T-helper 2 cell (primary cell): ENCODE measurements around the gene LAMP2.

ENCODE experiments used
- DNase-seq, 5 experiments: peaks; one replicate each; pipeline versions ENCODE4 v3.0.0 to v3.0.0-alpha.2; 2012 to 2022

The LAMP2 gene

DNA sequence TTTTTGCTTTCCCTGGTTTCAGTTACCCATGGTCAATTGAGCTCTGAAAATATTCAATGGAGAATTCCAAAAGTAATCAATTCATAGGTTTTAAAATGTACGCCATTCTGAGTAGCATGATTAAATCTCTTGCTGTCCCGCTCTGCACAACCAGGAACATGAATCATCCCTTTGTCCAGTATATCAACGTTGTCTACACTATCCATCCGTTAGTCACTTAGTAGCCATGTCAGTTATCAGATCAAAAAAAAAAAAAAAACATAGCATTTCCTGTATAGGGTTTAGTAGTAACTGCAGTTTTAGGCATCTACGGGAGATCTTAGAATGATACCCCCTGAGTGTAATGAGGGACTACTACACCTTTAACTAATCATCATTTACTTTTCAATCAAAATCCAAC, 15.1 kb downstream of the LAMP2 start:
- peak in 1 of 5 experiments; percentile 30 for DNase-seq

DNA sequence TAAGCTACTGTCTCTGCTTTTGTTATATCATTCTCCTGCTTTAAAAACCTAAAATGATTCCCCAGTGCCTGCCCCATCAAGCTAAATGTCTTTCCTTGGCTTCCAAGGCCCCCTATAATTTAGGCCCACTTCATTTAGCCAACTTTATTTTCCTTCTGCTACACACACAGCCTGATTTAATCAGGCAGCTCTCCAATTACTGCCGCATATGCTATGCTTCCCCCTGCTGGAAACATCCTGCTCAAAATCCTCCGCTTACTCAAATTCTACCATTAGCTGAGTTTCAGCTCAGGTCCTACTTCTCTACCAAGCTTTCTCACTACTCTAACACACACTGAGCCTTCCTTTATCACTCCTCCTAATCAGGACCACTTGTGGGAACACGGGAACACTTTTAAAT, 17.0 kb downstream of the LAMP2 start:
- peak in 1 of 5 experiments; percentile 26 for DNase-seq

DNA sequence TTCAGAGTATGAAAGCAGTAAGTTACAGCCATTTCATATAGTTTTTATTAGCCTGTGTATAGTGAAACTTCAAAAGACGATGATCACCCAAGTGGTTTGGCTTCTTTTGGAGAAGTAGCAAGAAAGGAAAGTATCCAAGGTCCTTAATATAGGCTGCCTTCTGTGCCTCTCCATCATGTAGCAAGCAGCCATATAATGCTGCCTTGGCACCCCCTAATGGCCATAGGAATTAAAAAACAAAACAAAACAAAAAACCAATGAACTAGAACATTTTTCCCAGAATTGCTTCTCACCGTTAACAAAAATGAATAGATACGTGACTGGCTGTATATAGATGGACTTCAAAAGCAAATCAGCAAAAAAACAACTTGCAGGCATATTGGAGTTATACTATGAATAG, 18.9 kb downstream of the LAMP2 start:
- no peak for DNase-seq

DNA sequence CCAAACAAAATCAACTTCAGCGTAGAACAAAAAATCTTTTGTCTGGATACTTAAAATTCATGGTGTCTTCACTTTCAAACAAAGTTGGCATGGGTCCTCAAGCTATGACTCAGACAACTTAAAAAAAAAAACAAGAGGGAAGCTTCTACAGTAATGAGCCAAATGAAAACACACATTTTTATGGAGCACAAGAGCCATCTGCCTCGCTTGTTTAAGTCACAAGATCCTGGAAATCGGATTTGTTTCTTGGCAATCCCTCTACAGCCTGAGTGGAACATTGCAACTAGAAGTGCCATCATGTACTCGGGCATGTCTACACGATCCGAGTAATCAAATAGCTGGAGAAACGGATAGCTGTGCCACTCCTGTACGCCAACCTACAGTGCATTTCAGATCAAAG, 22.6 kb downstream of the LAMP2 start:
- DNase-seq = no peak

DNA sequence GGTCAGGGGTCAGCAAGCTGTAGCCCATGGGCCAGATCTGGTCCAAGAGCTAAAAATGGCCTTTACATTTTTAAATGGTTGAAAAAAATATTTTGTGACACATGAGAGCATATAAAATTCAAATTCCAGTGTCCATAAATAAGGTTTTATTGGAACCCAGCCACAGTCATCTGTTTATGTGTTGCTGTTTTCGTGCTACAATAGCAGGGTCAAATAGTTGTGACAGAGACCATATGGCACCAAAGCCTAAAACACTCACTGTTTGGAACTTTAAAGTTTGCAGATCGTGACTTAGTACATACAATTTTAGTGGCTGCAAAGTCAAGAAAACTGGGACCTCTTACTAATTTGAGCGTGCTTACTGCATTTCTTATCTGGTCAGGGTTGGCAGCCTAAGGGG, 29.2 kb downstream of the LAMP2 start:
- no peak for DNase-seq

DNA sequence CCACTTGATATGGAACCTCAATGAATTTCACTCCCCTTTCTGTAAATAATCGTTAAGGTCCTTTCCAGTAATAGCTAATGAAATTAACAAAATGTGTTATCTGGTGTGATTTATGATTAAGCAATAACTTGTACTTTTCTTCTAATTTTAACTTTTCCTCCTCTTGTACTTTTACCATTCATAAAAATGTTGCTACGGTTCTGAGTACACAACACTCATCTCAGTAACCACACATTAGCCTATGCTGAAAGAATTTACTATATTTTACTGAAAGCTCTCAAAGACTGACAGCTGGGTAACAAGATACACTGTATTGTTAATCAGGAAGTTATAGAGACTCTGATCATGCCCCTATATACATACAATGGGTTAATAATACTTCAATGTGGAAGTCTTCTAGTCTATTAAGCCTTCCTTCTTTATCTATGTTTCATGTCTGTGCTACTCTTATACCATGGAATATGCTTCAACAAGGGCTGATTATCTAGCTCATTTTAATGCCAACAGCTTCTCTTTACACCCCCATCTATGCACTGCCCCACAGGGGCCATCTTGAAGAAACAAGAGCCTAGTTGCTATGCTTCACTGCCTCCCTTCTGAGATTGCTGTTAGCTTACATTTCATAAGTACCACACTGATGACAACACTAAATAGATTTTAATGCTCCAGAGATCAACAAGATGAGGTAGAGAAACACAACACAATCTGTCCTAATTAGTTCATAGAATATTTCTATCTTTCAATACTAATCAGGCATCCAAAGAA, 39.1 kb downstream of the LAMP2 start:
- DNase-seq = peak in 1 of 5 experiments; percentile 25

DNA sequence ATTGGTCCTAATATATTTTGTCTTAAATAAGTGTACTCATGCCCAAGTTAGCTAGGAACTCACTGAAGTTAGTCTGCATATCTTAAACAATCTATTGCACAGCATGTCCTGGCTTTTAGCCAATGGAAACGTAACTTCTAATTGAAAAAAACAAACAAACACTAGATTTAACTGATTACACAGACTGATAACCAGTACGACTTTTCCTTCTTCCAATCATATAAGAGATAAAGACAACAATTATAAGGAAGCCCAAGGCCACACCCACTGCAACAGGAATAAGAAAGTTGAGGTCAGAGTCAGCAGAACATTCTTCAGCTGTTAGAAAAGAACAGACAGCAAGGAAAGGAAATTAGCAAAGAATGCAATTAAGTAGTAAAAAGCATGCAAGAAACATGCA, 40.8 kb downstream of the LAMP2 start:
- peak in 1 of 5 experiments; percentile 3 for DNase-seq

DNA sequence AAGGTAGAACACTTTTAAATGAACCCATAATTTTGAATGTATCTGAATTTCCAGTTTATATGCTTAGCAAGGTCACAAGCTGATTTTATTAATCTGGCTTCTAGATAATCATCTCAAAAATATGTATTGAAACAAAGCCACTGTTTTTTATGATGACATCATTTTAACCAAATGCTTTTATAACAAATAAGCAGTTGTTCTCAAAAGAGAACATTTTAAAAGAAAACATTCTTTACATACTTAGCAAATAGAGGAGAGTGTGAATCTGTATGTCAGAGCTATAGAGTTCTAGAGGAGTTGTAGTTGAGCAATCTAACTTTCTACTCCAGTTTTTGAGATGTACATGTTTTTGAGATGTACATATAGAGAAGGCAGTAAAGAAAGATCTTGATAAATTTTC, 42.5 kb downstream of the LAMP2 start:
- DNase-seq = no peak

DNA sequence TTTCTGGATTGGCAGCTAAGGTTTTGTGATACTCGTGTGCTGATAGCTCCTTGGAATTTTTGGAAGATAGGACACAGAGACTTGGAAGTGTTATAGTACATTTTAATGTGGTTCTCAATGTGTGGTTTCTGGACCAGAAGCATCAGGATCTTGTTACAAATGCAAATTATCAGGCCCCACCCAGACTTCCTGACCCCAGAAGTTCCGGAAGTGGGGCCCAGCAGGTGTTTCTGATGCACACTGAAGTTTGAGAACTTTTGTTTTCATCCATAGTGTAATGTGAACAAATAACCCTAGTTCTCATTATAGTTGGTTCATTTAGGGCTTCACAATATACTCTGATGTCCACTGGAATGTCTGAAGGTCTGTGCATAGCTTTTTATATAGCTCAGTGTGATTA, 49.6 kb downstream of the LAMP2 start:
- DNase-seq = peak in 1 of 5 experiments; percentile 41

DNA sequence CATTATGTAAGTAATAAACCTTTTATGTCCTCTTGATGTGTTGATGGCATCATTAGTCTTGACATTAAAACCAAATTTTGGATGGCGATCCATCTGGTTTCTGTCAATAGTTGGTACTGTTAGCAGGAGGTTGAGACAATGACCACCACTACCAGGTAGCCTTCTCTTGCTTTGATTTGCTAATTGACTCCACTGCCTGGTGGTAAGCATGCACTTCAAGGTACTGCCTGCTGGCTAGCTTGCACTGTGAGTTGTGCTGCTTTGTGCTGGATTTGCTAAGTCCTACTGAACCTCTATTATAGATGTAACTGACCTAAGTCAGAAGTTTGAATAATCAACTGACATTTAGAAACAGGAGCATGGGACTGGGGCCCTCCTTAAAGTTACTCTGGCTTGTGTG, 60.9 kb downstream of the LAMP2 start:
- DNase-seq = no peak

DNA sequence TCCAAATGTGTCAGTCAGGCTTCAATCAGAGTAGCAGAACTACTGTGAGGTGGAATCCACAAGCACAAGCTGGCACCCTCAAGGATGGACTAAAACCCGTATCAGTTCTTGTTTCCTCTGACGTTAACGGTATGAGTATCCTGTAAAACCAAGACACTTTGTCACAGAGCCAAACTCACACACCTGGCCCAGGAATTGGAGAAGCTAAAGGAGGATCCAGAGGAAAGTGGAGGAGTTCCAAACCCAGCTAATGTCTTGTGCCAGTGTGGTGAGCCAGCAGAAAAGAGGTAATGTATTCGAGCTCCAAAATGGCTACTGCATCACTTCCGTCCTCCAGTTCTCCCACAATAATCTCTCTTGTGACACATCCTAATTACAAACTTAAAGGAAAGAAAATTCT, 62.5 kb downstream of the LAMP2 start:
- DNase-seq = no peak

DNA sequence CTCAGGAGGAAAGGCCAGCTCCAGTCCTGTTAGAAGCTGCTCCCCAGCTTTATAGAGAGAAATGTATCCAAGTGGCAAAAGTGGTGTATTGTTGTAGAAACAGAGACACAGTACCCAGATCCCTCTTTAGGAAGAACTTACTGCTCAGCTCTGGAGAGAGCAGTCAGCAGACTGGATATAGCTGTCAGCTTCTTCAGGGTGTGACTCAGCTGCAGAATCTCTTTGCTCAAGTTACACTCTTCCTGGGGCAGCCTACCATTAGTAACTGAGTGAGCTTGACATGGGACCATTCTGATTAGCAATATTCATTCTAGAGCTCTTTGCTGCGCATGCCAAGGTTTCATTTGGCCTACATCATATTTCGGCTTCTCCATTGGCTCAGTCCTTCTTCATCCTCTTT, 66.7 kb downstream of the LAMP2 start:
- DNase-seq = no peak

DNA sequence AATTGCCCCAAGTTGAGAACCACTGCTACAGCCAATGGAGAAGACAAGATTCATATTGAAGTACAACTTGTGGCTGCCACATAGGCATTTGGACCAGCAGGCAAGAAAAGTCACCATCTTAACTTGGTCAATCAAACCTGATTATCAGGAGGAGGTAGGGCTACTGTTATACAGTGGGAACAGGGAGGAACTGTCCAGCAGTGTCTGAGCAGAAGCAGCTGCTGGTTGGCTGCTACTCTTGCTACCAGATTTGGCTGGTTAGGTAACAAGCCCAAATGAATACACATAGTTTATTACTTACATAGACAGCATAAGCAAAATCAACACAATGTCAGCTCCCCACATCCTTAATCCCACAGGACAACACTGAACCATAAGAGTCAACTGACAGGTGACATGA, 67.8 kb downstream of the LAMP2 start:
- DNase-seq = no peak

DNA sequence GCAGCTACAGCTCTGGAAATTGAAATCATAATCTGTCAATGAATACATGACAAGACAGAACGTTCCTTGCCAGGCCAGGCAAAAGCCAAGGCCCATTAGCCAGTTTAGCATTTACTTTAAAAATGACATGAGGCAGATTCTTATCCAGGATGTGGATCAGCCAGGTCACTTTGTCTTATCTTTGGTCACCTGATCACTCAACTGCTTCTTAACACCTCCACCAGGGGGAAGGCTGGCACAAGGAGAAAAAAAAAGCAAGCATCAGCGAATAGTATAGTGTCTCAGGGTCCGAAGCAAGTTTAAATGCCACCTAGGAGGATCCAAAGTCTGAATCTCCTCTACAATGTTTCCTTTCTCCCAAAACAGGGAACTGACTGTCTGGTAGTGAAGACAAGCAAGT, 88.4 kb downstream of the LAMP2 start:
- DNase-seq = peak in 2 of 5 experiments; percentile 15 to 56

DNA sequence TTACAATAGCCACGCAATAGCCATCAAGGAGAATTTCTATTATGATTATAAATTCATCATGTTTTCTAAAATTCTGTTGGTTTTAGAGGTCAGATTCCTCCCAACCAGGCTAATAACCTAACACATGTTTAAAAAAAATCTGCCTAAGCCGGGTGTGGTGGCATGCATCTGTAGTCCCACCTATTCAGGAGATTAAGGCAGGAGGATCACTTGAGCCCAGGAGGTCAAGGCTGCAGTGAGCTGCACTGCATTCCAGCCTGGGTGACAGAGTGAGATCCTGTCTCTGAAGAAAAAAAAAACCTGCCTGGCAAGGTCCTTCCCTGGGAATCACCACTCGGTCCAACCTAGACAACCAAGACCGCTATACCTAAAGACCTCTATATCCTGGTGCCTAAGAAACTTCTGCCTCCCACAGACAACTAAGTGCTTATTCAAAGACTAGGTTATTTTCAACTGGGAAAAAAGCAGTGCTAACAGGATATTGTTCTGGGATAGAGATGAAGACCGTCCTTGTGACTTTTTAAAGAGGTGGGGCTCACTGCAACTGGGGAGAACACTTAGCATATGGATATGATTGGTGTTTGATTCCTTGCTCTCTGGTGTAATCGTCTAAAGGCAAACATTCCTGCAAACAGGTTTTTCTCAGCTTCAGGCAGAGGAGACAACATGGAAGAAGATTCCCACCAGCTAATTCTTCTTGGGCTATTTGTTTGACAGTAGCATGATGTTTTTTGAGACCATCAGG, 89.0 kb downstream of the LAMP2 start:
- DNase-seq = no peak

DNA sequence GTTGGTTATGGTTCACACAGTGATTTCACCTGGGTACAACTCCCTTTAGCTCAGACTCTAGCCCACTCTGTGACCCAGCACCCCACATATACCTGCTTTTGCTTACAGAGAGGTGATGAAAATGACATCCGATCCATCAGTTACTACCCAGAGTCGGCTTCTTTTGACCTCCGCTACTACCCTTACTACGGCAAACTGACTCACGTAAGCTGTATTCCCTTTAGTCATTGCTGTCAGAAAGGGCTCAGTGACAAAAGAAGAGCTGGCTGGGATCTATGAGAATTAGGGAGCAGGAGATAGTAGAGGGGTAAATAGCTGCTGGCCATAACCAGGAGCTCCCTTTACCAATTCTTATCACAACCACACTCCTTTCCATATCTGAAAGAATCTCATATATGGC, 90.5 kb downstream of the LAMP2 start:
- DNase-seq = no peak
